ENCODE results near the gene SYNPO2. TPM values are rescaled to one million over a fixed set of nuclear protein-coding genes. Genes with fewer than 3 reads are reported as not detected.

SYNPO2 gene
- total and polyA plus RNA-seq, 2 of the 8 experiments (the other 6 are each of a cell fraction or from before 2014, with no cell fraction given), result 0.50 to 4.2 TPM

DNA sequence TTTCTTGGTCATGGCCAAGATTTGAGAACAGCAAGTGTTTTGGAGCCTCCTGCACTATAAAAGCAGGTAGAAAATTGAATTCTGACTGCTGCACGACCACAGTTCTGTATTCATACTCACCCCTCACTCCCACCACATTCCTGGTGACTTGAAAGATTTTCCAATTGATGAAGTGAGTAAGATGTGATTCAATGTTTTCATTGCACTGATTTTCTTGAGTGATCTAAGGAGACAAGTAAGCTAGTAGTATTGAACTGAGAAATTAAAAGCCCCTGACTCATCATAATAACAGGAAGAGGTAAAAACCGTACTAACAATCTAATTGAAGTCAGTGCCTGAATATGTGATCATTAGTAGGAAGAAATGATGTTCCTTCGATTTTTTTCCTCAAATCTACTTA is 46.6 kb upstream of the SYNPO2 start:
- Histone ChIP-seq H3K9me3 (ENCODE audit: insufficient read depth in 2 of 2, low read depth in 1 of 2, low read length in 1 of 2) (no peaks in the 10 kb centered on the region), H3K4me1 (replicated peaks in 1 of 4; ENCODE audit: control insufficient read depth in 3 of 4, insufficient read depth in 4 of 4, low read length in 3 of 4) (peaks cover 0 to 3% (median 1%) of the 10 kb centered on the region in 4 experiments; a peak in 3 of 7 replicates), H3K14ac (ENCODE audit: insufficient read length) (no peak overlapping the region), H3K79me1 (ENCODE audit: low read depth, low read length) (no peaks in the 10 kb centered on the region; the same call in 1 of the 2 replicates), H3K9ac (replicated peaks in 1 of 4; ENCODE audit: extremely low read depth in 1 of 4, low read depth in 3 of 4, low read length in 3 of 4) (no peak overlapping the region), H4K5ac (ENCODE audit: insufficient read length, low read depth, low read length) (no peak overlapping the region), H2AFZ (ENCODE audit: low read length) (no peak overlapping the region), H3K36me3 (ENCODE audit: control insufficient read depth in 2 of 4, insufficient read depth in 4 of 4, low read length in 3 of 4) (no peaks in the 10 kb centered on the region), H2AK5ac (ENCODE audit: low read depth, low read length) (no peak overlapping the region), H3K18ac (ENCODE audit: extremely low read depth, low read length) (no peak overlapping the region), H2BK20ac (ENCODE audit: low read length) (no peak overlapping the region), H3K4me2 (ENCODE audit: insufficient read depth in 1 of 2, low read depth in 2 of 2, low read length in 2 of 2) (no peak overlapping the region), H3K56ac (replicated peaks; ENCODE audit: insufficient read length, low read depth, low read length) (no peak overlapping the region), H3K27me3 (replicated peaks in 1 of 4; ENCODE audit: control insufficient read depth in 3 of 4, extremely low read depth in 1 of 4, insufficient read depth in 3 of 4, low read length in 3 of 4) (no peaks in the 10 kb centered on the region), H3K79me2 (ENCODE audit: control insufficient read depth in 1 of 2, insufficient read depth in 2 of 2, low read length in 2 of 2) (no peaks in the 10 kb centered on the region), H2BK5ac (ENCODE audit: low read depth, low read length) (no peak overlapping the region), H3K27ac (ENCODE audit: low read depth, low read length) (no peak overlapping the region), H4K20me1 (replicated peaks in 1 of 2; ENCODE audit: control insufficient read depth in 1 of 2, insufficient read depth in 2 of 2, low read length in 2 of 2) (no peaks in the 10 kb centered on the region), H3K4ac (replicated peaks; ENCODE audit: insufficient read length, low read depth, low read length) (no peak overlapping the region), H3K23ac (ENCODE audit: insufficient read length) (no peak overlapping the region), H4K8ac (ENCODE audit: extremely low read depth, insufficient read depth, low read length) (no peak overlapping the region), H3K23me2 (ENCODE audit: low read depth, low read length) (no peaks in the 10 kb centered on the region), H2BK12ac (ENCODE audit: low read depth, low read length) (no peak overlapping the region), H2BK15ac (ENCODE audit: low read length) (no peak overlapping the region), H3K4me3 (ENCODE audit: extremely low read depth in 1 of 4, insufficient read depth in 2 of 4, low read depth in 3 of 4, low read length in 4 of 4) (no peak overlapping the region), H4K91ac (replicated peaks; ENCODE audit: insufficient read length, low read length) (no peak overlapping the region), H2BK120ac (replicated peaks; ENCODE audit: low read depth, low read length) (no peak overlapping the region)
- CTCF ChIA-PET (ENCODE audit: partially characterized antibody), result interaction anchor here (1.4 to 3.2 kb wide), 3 partner anchors 11 to 42 kb away, joined by 3 to 12 read pairs (median 3); no protein-coding TSS in a partner anchor
- DNase-seq (ENCODE audit: low read depth in 1 of 2, low spot score in 2 of 2), result no peak
- FAIRE-seq, result no peak
- no peak for TF ChIP-seq CREB1 (IDR thresholded peaks at IDR 0.05)
- no peak for TF ChIP-seq GTF2F1 (IDR thresholded peaks at IDR 0.05; ENCODE audit: borderline replicate concordance, low read depth, low read length)
- no peak for TF ChIP-seq SIX5 (IDR thresholded peaks at IDR 0.05; ENCODE audit: low read depth, low read length)
- POLR2A ChIA-PET (ENCODE audit: partially characterized antibody), result interaction anchor here (1.5 kb wide), 1 partner anchor 17 kb away, joined by 5 read pairs; no protein-coding TSS in a partner anchor
- WGBS, 2 experiments (ENCODE audit: extremely low coverage in 1 of 2, insufficient coverage in 1 of 2, insufficient read length in 1 of 2, insufficient replicate concordance in 2 of 2, low coverage in 1 of 2, low lambda C conversion rate in 2 of 2, missing lambda C conversion rate in 1 of 2), result 80% methylated on average over 3 of the region's 3 CpGs; no CpG with 5 or more reads in 1 of the 2 experiments

Data from H1 (cell line).